Right lobe of liver (tissue), 4 donors: ENCODE measurements around the gene FOXO3B.
"Not testable (repeated sequence)": the region's sequence is repeated elsewhere in the genome, so short reads cannot be mapped to it uniquely, and the experiment has no call there.

ENCODE experiments used
- POLR2A ChIP-seq: fragments of 450-650 bp; IDR thresholded peaks from one replicate; pipeline ENCODE4 v1.6.1; 2017; ENCODE audit warnings: antibody characterized with exemption, mild to moderate bottlenecking
- TF ChIP-seq, protein P1 (sequence below), 4 donors: fragments of 200-600 bp in 3 of 4; fragments of 450-650 bp in 1 of 4; IDR thresholded peaks; one replicate each; pipeline versions ENCODE4 v1.5.1 to v1.8.0; 2016 to 2022; ENCODE audit warnings: antibody characterized with exemption in 4 of 4, mild to moderate bottlenecking in 2 of 4
- donor health status: DM: no; HTN: no; CAD: no.
- donor health status: DM: no; HTN: no; CAD: no.
- donor health status: DM: no; HTN: yes; CAD: no.

DNA sequence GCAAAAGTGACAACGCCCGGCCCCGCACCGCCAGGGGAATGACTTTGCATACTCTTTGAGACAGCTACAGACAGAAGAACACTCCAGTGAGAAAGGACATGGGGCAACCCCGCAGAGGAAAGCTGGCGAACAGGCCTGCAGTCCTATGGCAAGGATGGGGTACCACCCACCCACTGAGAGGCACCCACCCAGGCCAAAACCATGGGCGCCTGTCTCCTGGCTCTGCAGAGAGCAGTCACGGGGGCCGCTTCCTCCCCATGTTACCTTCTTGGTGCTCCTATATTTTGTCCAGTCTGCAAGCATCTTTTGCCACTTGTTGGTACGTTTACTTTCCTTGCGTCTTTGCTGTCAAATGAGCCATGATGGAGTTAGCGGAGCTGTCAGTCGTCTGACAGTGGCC is 43.8 kb downstream of the FOXO3B start:
- TF ChIP-seq, protein P1, sequence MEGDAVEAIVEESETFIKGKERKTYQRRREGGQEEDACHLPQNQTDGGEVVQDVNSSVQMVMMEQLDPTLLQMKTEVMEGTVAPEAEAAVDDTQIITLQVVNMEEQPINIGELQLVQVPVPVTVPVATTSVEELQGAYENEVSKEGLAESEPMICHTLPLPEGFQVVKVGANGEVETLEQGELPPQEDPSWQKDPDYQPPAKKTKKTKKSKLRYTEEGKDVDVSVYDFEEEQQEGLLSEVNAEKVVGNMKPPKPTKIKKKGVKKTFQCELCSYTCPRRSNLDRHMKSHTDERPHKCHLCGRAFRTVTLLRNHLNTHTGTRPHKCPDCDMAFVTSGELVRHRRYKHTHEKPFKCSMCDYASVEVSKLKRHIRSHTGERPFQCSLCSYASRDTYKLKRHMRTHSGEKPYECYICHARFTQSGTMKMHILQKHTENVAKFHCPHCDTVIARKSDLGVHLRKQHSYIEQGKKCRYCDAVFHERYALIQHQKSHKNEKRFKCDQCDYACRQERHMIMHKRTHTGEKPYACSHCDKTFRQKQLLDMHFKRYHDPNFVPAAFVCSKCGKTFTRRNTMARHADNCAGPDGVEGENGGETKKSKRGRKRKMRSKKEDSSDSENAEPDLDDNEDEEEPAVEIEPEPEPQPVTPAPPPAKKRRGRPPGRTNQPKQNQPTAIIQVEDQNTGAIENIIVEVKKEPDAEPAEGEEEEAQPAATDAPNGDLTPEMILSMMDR (IDR thresholded peaks at IDR 0.05) = not testable (repeated sequence)
- not testable (repeated sequence) for TF ChIP-seq POLR2A
